H1 (cell line): ENCODE data around the gene PI4KA. TPM values are rescaled to one million over a fixed set of nuclear protein-coding genes. Genes with fewer than 3 reads are reported as not detected.

Experiments
- KDM5A ChIP-seq: fragments of 200-600 bp; IDR thresholded peaks from 2 replicates; pipeline ENCODE4 v1.7.1; 2012; ENCODE audit warnings: mild to moderate bottlenecking, low read length, inconsistent platforms, mixed read lengths
- POLR2A ChIP-seq, 2 experiments: IDR thresholded peaks; 1 replicate in 1 of 2; 2 replicates in 1 of 2; pipeline ENCODE4 v1.6.1; 2011; ENCODE audit warnings: low read depth in 2 of 2, low read length in 2 of 2, mild to moderate bottlenecking in 2 of 2; ENCODE audit errors: control extremely low read depth in 1 of 2
- POU5F1 ChIP-seq: IDR thresholded peaks from 2 replicates; pipeline ENCODE4 v1.6.1; 2011; ENCODE audit warnings: low read depth, mild to moderate bottlenecking, low read length, moderate library complexity
- RFX5 ChIP-seq: IDR thresholded peaks from 2 replicates; pipeline ENCODE4 v1.6.1; 2011; ENCODE audit warnings: low read depth, low read length, improper control_type of control experiment, borderline replicate concordance
- TAF7 ChIP-seq: optimal IDR thresholded peaks from 2 replicates; pipeline ENCODE3; 2011; ENCODE audit warnings: low read depth, mild to moderate bottlenecking, inconsistent platforms, low read length, moderate library complexity, borderline replicate concordance
- ZNF274 ChIP-seq: IDR thresholded peaks from 2 replicates; pipeline ENCODE4 v1.7.0; 2012; ENCODE audit warnings: low read length, borderline replicate concordance; ENCODE audit errors: extremely low read depth
- polyA plus RNA-seq, 7 experiments: library from polyadenylated mRNA; depleted of rRNA in 3 of 7; stranded (reverse) in 5 of 7; unstranded in 2 of 7; fragments of >200 nt in 5 of 7; fragments of 200-250 nt in 2 of 7; gene quantifications; 1 replicate in 5 of 7; 2 replicates in 1 of 7; 4 replicates in 1 of 7; pipeline versions ENCODE4 v1.2.1 to v1.2.3, GENCODE V29; 2011 to 2013; ENCODE audit warnings: missing spikeins in 2 of 7, mixed read lengths in 2 of 7
- total RNA-seq: library from RNA; stranded (reverse); fragmentation: NEBNext Ultra II Directional; extraction: Animal tissue kit (Norgen Biotek cat#: 25700); gene quantifications from 2 replicates; pipeline ENCODE4 v1.2.1, GENCODE V29; 2021
- TF ChIP-seq, protein P1 (sequence below): IDR thresholded peaks from 2 replicates; pipeline ENCODE4 v1.6.1; 2011; ENCODE audit warnings: low read depth, mild to moderate bottlenecking, low read length; ENCODE audit not compliant: insufficient read depth

Gene PI4KA
- total and polyA plus RNA-seq, 2 of the 8 experiments (the other 6 are each of a cell fraction or from before 2014, with no cell fraction given), result 22.5 to 37.7 TPM

- TF ChIP-seq RFX5 (no peak), POU5F1 (no peak), TAF7 (no peak), KDM5A (no peak), POLR2A (IDR thresholded peaks at IDR 0.05; ENCODE audit: control extremely low read depth in 1 of 2, low read depth in 2 of 2, low read length in 2 of 2) (no peak), ZNF274 (no peak)
- TF ChIP-seq, protein P1, sequence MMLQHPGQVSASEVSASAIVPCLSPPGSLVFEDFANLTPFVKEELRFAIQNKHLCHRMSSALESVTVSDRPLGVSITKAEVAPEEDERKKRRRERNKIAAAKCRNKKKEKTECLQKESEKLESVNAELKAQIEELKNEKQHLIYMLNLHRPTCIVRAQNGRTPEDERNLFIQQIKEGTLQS, result no peak
Observed at GRCh38 chr22:20659920-20660319, 198.7 kb downstream of the PI4KA start (continued).
